Astrocyte of the spinal cord (primary cell): ENCODE measurements around the gene PNPLA2.

Experiments used
- DNase-seq: peaks from one replicate; pipeline ENCODE4 v3.0.0; 2011; ENCODE audit warnings: low read depth, low spot score
- H3K4me3 ChIP-seq: 2 replicates; pipeline ENCODE4 v1.5.1; 2011; ENCODE audit warnings: low read depth, mild to moderate bottlenecking, low read length, moderate library complexity
- in situ Hi-C: cut with HindIII; loops from 2 replicates; pipeline ENCODE4 v1.10.0; 2017; ENCODE audit warnings: low sequenced_read_pairs
- TF ChIP-seq, protein P1 (sequence below): IDR thresholded peaks from 2 replicates; pipeline ENCODE4 v1.5.1; 2012; ENCODE audit warnings: low read depth, mild to moderate bottlenecking, low read length, inconsistent platforms

The PNPLA2 gene

DNA sequence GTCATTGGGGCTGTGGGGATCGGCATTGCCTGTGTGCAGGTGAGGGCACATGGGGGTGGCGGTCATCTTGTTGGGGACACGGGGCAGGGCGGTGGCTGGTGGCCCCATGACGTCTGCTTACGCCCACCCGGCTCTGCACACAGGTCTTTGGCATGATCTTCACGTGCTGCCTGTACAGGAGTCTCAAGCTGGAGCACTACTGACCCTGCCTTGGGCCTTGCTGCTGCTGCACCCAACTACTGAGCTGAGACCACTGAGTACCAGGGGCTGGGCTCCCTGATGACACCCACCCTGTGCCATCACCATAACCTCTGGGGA, 19.2 kb downstream of the PNPLA2 start:
- no peak for DNase-seq
- in situ Hi-C loops: no loop called here
- no peak overlapping the region for H3K4me3 ChIP-seq
- TF ChIP-seq, protein P1, sequence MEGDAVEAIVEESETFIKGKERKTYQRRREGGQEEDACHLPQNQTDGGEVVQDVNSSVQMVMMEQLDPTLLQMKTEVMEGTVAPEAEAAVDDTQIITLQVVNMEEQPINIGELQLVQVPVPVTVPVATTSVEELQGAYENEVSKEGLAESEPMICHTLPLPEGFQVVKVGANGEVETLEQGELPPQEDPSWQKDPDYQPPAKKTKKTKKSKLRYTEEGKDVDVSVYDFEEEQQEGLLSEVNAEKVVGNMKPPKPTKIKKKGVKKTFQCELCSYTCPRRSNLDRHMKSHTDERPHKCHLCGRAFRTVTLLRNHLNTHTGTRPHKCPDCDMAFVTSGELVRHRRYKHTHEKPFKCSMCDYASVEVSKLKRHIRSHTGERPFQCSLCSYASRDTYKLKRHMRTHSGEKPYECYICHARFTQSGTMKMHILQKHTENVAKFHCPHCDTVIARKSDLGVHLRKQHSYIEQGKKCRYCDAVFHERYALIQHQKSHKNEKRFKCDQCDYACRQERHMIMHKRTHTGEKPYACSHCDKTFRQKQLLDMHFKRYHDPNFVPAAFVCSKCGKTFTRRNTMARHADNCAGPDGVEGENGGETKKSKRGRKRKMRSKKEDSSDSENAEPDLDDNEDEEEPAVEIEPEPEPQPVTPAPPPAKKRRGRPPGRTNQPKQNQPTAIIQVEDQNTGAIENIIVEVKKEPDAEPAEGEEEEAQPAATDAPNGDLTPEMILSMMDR: no peak

GRCh38 chr11:838441-839279, 19.9 kb downstream of the PNPLA2 start:
- in situ Hi-C loops: no loop called here
- no peak for DNase-seq
- TF ChIP-seq, protein P1: peak; percentile 34
- H3K4me3 ChIP-seq: no peak overlapping the region

DNA sequence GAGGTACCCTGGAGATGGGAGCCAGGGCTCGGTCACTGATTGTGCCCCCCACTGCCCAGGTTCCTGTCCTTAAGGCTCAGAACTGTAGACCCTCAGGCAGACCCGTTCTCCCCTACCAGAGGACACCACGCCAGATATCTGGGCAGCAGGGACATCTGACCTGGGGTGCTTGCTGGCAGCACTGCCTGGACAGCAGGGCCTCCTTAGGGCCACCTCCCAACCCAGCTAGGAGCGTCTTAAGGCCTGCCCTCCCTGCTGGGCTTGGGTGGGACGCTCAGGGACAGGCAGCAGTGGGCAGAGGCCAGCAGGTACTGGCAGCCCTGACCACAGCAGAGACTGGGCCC, 20.5 kb downstream of the PNPLA2 start:
- TF ChIP-seq, protein P1: no peak
- in situ Hi-C loops: no loop called here
- H3K4me3 ChIP-seq: no peak overlapping the region
- DNase-seq: no peak

- DNase-seq: no peak
- H3K4me3 ChIP-seq: no peak overlapping the region
- TF ChIP-seq, protein P1: peak; percentile 53
- in situ Hi-C loops: no loop called here
Observed at GRCh38 chr11:839875-840617, 21.3 kb downstream of the PNPLA2 start.

DNA sequence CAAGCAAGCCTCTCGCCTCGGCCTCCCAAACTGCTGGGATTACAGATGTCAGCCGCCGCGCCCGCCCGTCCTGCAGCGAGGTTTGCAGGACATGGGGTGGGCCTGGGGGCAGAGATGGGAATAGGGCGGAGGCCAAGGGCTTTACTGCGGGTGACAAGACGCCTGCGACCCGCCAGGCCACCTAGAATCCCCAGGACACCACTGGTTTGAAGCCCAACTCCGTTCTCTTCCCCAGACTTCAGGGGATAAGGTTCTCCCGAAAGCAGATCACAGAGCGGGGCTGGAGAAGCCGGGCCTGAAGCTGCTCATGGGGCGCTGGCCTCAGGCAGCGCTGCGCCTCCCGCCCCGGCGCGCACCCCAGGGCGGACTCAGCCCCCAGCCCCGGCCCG, 23.3 kb downstream of the PNPLA2 start:
- in situ Hi-C loops: no loop called here
- peak overlapping the region; percentile 85 for H3K4me3 ChIP-seq
- TF ChIP-seq, protein P1: no peak
- no peak for DNase-seq

GRCh38 chr11:842370-843002, 23.8 kb downstream of the PNPLA2 start, which contains the start of the genes POLR2L and TSPAN4:
TSS of gene POLR2L (minus strand) at chr11:842529. CDS start at chr11:842508, 21 bp downstream.
TSS of gene TSPAN4 (plus strand) at chr11:842852. CDS start at chr11:850305, 7,453 bp downstream.
- TF ChIP-seq, protein P1: no peak
- in situ Hi-C loops: no loop called here
- peak; percentile 88 for DNase-seq
- peak within 1 kb of the TSS; percentile 85 for H3K4me3 ChIP-seq
